Neural progenitor cell (in vitro differentiated cells): ENCODE data around the gene ENTPD7. TPM values are rescaled to one million over a fixed set of nuclear protein-coding genes. Genes with fewer than 3 reads are reported as not detected.

Experiments
- DNase-seq: peaks from one replicate; pipeline ENCODE4 v3.0.0-alpha.2; 2016; ENCODE audit warnings: low spot score
- H2AFZ ChIP-seq: fragments of 200-600 bp; sonication (generic); replicated peaks from 2 replicates; pipeline ENCODE4 v1.6.1; 2016; ENCODE audit warnings: antibody characterized with exemption
- H3F3A ChIP-seq: fragments of 200-600 bp; sonication (generic); 2 replicates; pipeline ENCODE4 v1.6.1; 2016; ENCODE audit warnings: antibody characterized with exemption, low read depth
- H3K27ac ChIP-seq: fragments of 200-600 bp; sonication (generic); 2 replicates; pipeline ENCODE4 v1.5.1; 2016; ENCODE audit warnings: mild to moderate bottlenecking
- H3K27me3 ChIP-seq: fragments of 200-600 bp; sonication (generic); 2 replicates; pipeline ENCODE4 v1.6.1; 2016; ENCODE audit warnings: mild to moderate bottlenecking, moderate library complexity
- H3K36me3 ChIP-seq: fragments of 200-600 bp; sonication (generic); 2 replicates; pipeline ENCODE4 v1.5.1; 2016
- H3K4me1 ChIP-seq: fragments of 200-600 bp; sonication (generic); 2 replicates; pipeline ENCODE4 v1.6.1; 2016; ENCODE audit warnings: mixed run types
- H3K4me2 ChIP-seq: fragments of 200-600 bp; sonication (generic); 2 replicates; pipeline ENCODE4 v1.6.1; 2016
- H3K4me3 ChIP-seq: fragments of 200-600 bp; sonication (generic); 2 replicates; pipeline ENCODE4 v1.5.1; 2016
- H3K79me2 ChIP-seq: fragments of 200-600 bp; sonication (generic); 2 replicates; pipeline ENCODE4 v1.6.1; 2016; ENCODE audit warnings: low read depth
- H3K9ac ChIP-seq: fragments of 200-600 bp; sonication (generic); 2 replicates; pipeline ENCODE4 v1.6.1; 2016
- H3K9me3 ChIP-seq: fragments of 200-600 bp; sonication (generic); 2 replicates; pipeline ENCODE4 v1.5.1; 2016; ENCODE audit warnings: low read depth
- H4K20me1 ChIP-seq: fragments of 200-600 bp; sonication (generic); 2 replicates; pipeline ENCODE4 v1.6.1; 2016; ENCODE audit warnings: low read depth
- H3K27ac Mint-ChIP-seq: 3 replicates; pipeline ENCODE4 v1.8.0; 2021; ENCODE audit warnings: mixed read lengths
- H3K27me3 Mint-ChIP-seq: 2 replicates; pipeline ENCODE4 v1.8.0; 2022; ENCODE audit warnings: low read depth, mild to moderate bottlenecking, inconsistent platforms, moderate library complexity, mixed read lengths; ENCODE audit not compliant: insufficient read depth
- H3K36me3 Mint-ChIP-seq: 3 replicates; pipeline ENCODE4 v1.8.0; 2021; ENCODE audit warnings: mixed read lengths
- H3K4me1 Mint-ChIP-seq: 3 replicates; pipeline ENCODE4 v1.8.0; 2021; ENCODE audit warnings: mixed read lengths
- H3K4me3 Mint-ChIP-seq: 3 replicates; pipeline ENCODE4 v1.8.0; 2021; ENCODE audit warnings: mild to moderate bottlenecking, moderate library complexity, mixed read lengths
- H3K9me3 Mint-ChIP-seq: 3 replicates; pipeline ENCODE4 v1.8.0; 2020; ENCODE audit warnings: mixed read lengths
- EZH2 ChIP-seq: fragments of 200-600 bp; sonication (generic); IDR thresholded peaks from 2 replicates; pipeline ENCODE4 v1.6.1; 2017; ENCODE audit warnings: antibody characterized with exemption, mild to moderate bottlenecking, moderate library complexity
- EZH2phosphoT487 ChIP-seq: fragments of 200-600 bp; sonication (generic); IDR thresholded peaks from 2 replicates; pipeline ENCODE4 v1.6.1; 2017; ENCODE audit warnings: antibody characterized with exemption
- total RNA-seq: library from RNA; depleted of rRNA; stranded (reverse); fragments of >200 nt; gene quantifications from 2 replicates; pipeline ENCODE4 v1.2.3, GENCODE V29; 2015; ENCODE audit warnings: low replicate concordance
- TF ChIP-seq, protein P1 (sequence below): fragments of 200-600 bp; sonication (generic); IDR thresholded peaks from 2 replicates; pipeline ENCODE4 v1.5.1; 2017; ENCODE audit warnings: antibody characterized with exemption, mild to moderate bottlenecking

The ENTPD7 gene, protein sequence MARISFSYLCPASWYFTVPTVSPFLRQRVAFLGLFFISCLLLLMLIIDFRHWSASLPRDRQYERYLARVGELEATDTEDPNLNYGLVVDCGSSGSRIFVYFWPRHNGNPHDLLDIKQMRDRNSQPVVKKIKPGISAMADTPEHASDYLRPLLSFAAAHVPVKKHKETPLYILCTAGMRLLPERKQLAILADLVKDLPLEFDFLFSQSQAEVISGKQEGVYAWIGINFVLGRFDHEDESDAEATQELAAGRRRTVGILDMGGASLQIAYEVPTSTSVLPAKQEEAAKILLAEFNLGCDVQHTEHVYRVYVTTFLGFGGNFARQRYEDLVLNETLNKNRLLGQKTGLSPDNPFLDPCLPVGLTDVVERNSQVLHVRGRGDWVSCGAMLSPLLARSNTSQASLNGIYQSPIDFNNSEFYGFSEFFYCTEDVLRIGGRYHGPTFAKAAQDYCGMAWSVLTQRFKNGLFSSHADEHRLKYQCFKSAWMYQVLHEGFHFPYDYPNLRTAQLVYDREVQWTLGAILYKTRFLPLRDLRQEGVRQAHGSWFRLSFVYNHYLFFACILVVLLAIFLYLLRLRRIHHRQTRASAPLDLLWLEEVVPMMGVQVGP
- 7.2 and 10.2 TPM in 2 replicates for total RNA-seq

DNA sequence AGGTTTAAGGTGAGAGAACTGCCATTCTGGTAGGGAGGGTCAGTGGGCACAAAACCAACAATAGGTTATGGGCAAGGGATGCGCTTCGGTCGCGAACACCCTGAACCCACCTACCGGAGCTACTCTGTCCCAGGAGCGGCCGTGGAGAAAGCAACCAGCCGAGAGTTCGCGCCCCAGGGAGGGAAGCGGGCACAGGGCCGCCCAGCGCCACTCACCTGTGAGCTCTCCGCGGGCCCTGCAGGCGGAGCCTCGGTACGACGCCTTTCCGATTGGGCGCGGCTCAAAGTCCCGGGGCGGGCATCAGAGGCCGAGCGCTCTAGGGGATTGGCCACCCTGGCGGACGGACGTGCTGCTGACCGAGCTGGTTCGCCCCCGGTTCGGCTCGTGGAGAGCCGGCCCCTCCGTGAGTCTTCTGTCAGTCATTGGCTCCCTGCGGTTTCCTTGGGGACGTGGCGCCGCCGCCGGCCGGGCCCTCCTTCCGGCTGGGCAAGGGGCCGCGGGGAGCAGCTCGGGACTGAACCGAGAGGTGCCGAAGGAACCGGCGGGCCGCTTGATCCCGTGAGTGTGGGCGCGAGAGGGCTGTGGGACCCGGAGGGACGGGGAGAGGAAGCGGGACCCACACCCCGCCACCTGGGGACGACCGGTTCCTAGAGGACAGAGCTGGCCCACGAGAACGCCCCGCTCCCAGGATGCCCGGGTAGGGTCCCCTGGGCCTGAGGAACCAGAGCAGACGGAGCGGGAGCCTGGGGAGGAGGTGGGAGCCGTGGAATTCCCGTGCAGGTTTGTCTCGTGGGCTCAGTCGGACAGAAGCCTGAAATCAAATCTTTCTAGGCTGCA is at the start of gene ENTPD7:
TSS of gene ENTPD7 (plus strand) at position 479 of the 837 bp plus-strand sequence. CDS start 448 bp downstream, outside the sequence.
- H3K27me3 ChIP-seq: peaks cover 30% of the 10 kb centered on the region
- H3K4me1 Mint-ChIP-seq: peaks cover 12% of the 10 kb centered on the region

DNA sequence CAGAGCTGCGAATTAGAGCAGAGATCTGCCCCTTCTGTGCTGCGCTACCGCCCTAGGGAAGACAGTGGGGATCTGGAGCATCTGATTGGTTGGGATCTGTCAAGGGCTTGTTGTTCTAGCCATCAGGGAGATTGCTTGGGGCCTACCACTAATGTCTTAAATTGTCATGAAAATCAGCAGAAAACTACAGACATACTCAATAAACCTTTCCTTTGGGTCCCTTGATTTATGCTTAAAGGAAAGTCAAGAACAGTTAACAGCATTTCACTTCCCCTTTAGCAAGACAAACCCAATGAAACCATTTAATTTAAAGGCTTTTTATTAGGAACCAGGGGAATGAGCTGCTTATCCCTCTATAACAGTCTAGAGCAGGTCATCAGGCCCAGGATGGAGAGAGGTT is 49.1 kb upstream of the ENTPD7 start:
- Histone ChIP-seq H3K27ac (no peak overlapping the region), H3K4me1 (no peaks in the 10 kb centered on the region), H4K20me1 (no peaks in the 10 kb centered on the region), H3K9me3 (no peaks in the 10 kb centered on the region), H3K4me3 (no peak overlapping the region), H3K79me2 (no peaks in the 10 kb centered on the region), H3F3A (peaks cover 6% of the 10 kb centered on the region), H2AFZ (no peak overlapping the region), H3K9ac (no peak overlapping the region), H3K36me3 (no peaks in the 10 kb centered on the region), H3K27me3 (no peaks in the 10 kb centered on the region), H3K4me2 (no peak overlapping the region)
- Mint-ChIP-seq H3K36me3 (no peaks in the 10 kb centered on the region), H3K9me3 (no peaks in the 10 kb centered on the region), H3K4me1 (peaks cover 13% of the 10 kb centered on the region), H3K27ac (no peak overlapping the region), H3K27me3 (peaks cover 3% of the 10 kb centered on the region), H3K4me3 (no peak overlapping the region)
- DNase-seq: no peak
- TF ChIP-seq EZH2: no peak
- TF ChIP-seq, protein P1, sequence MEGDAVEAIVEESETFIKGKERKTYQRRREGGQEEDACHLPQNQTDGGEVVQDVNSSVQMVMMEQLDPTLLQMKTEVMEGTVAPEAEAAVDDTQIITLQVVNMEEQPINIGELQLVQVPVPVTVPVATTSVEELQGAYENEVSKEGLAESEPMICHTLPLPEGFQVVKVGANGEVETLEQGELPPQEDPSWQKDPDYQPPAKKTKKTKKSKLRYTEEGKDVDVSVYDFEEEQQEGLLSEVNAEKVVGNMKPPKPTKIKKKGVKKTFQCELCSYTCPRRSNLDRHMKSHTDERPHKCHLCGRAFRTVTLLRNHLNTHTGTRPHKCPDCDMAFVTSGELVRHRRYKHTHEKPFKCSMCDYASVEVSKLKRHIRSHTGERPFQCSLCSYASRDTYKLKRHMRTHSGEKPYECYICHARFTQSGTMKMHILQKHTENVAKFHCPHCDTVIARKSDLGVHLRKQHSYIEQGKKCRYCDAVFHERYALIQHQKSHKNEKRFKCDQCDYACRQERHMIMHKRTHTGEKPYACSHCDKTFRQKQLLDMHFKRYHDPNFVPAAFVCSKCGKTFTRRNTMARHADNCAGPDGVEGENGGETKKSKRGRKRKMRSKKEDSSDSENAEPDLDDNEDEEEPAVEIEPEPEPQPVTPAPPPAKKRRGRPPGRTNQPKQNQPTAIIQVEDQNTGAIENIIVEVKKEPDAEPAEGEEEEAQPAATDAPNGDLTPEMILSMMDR: no peak
- no peak for TF ChIP-seq EZH2phosphoT487

More for the DNA sequence above, at the start of gene ENTPD7:
- peak within 1 kb of the TSS; percentile 87 for H3K4me3 ChIP-seq
- Mint-ChIP-seq H3K27me3 (peaks cover 12% of the 10 kb centered on the region), H3K36me3 (peaks cover 2% of the 10 kb centered on the region), H3K27ac (no peak within 1 kb of the TSS), H3K4me3 (peak within 1 kb of the TSS; percentile 88), H3K9me3 (no peaks in the 10 kb centered on the region)
- no peaks in the 10 kb centered on the region for H3K36me3 ChIP-seq
- peak within 1 kb of the TSS; percentile 88 for H3K4me2 ChIP-seq
- no peaks in the 10 kb centered on the region for H4K20me1 ChIP-seq
- H3K27ac ChIP-seq: no peak within 1 kb of the TSS
- no peaks in the 10 kb centered on the region for H3F3A ChIP-seq
- TF ChIP-seq, protein P1: peak; percentile 3
- no peak for TF ChIP-seq EZH2phosphoT487
- DNase-seq: peak; percentile 99
- H3K9ac ChIP-seq: peak within 1 kb of the TSS; percentile 78
- H3K4me1 ChIP-seq: peaks cover 11% of the 10 kb centered on the region
- H3K9me3 ChIP-seq: no peaks in the 10 kb centered on the region
- H3K79me2 ChIP-seq: peaks cover 10% of the 10 kb centered on the region
- peak within 1 kb of the TSS; percentile 90 for H2AFZ ChIP-seq

- H3K4me3 ChIP-seq: no peak overlapping the region
- no peak overlapping the region for H3K27ac ChIP-seq
- no peak overlapping the region for H3K27ac Mint-ChIP-seq
- no peaks in the 10 kb centered on the region for H3K9me3 ChIP-seq
- no peak overlapping the region for H2AFZ ChIP-seq
- peaks cover 13% of the 10 kb centered on the region for H3K4me1 Mint-ChIP-seq
- H3K4me2 ChIP-seq: no peak overlapping the region
- no peak overlapping the region for H3K4me3 Mint-ChIP-seq
- H3K9ac ChIP-seq: no peak overlapping the region
- peaks cover 1% of the 10 kb centered on the region for H3K36me3 Mint-ChIP-seq
- peaks cover 4% of the 10 kb centered on the region for H3K79me2 ChIP-seq
- no peaks in the 10 kb centered on the region for H3K4me1 ChIP-seq
- no peaks in the 10 kb centered on the region for H3K9me3 Mint-ChIP-seq
- H4K20me1 ChIP-seq: peaks cover 3% of the 10 kb centered on the region
- no peaks in the 10 kb centered on the region for H3K27me3 ChIP-seq
- peaks cover 6% of the 10 kb centered on the region for H3F3A ChIP-seq
- H3K36me3 ChIP-seq: no peaks in the 10 kb centered on the region
- TF ChIP-seq, protein P1: no peak
- TF ChIP-seq EZH2phosphoT487 (no peak), EZH2 (no peak)
- peaks cover 3% of the 10 kb centered on the region for H3K27me3 Mint-ChIP-seq
- no peak for DNase-seq
Measured at GRCh38 chr10:99611326-99611725, 48.0 kb upstream of the ENTPD7 start.
